ENCODE measurements around the gene DLGAP4. TPM values are rescaled to one million over a fixed set of nuclear protein-coding genes. Genes with fewer than 3 reads are reported as not detected.

Gene DLGAP4
- total RNA-seq, 2 donors from 2014 or later: 62.9 to 78.2 TPM

DNA sequence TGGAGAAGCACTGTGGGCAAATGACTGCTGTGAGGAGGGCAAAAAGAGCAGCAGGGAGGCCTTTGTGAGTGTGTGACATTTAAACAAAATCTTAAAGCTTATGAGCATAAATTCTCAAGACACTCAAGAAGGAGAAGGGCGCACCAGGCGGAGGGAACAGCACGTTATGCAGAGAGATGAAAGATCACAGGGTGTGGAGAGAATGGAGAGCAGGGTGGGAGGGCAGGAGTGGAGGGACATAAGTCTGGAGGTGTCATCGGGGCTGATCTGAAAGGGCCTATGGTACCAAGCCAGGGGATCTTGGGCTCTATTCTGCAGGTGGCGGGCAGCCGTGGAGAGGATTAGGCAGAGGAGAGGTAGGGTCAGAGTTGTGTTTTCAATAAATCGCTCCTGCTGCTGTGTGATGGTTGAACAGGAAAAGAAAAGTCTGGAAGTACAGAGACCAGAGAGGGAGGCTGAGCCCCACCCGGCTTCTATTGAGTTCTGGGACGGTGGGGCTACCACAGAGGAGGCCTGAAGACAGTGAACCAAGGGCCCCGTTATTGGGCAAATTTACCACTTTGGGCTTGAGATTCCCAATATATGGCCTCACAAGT is 24.3 kb upstream of the DLGAP4 start:
- H3K27ac ChIP-seq (ENCODE audit: low read depth, low read length): no peak overlapping the region
- no peaks in the 10 kb centered on the region for H3K36me3 Mint-ChIP-seq (ENCODE audit: low read depth)
- no peaks in the 10 kb centered on the region for H3K4me1 Mint-ChIP-seq
- H3K36me3 ChIP-seq (ENCODE audit: control insufficient read depth, insufficient read depth, low read length): no peaks in the 10 kb centered on the region
- H3K27ac Mint-ChIP-seq: no peak overlapping the region
- WGBS, 2 experiments (ENCODE audit: insufficient coverage in 1 of 2, insufficient read length in 1 of 2): 94 to 95% methylated on average over 10 of the region's 10 CpGs
- TF ChIP-seq, protein P1, sequence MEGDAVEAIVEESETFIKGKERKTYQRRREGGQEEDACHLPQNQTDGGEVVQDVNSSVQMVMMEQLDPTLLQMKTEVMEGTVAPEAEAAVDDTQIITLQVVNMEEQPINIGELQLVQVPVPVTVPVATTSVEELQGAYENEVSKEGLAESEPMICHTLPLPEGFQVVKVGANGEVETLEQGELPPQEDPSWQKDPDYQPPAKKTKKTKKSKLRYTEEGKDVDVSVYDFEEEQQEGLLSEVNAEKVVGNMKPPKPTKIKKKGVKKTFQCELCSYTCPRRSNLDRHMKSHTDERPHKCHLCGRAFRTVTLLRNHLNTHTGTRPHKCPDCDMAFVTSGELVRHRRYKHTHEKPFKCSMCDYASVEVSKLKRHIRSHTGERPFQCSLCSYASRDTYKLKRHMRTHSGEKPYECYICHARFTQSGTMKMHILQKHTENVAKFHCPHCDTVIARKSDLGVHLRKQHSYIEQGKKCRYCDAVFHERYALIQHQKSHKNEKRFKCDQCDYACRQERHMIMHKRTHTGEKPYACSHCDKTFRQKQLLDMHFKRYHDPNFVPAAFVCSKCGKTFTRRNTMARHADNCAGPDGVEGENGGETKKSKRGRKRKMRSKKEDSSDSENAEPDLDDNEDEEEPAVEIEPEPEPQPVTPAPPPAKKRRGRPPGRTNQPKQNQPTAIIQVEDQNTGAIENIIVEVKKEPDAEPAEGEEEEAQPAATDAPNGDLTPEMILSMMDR (conservative IDR thresholded peaks at IDR 0.05): no peak
- H3K9ac ChIP-seq (ENCODE audit: extremely low read depth, low read length, poor library complexity, severe bottlenecking): no peak overlapping the region
- H3K4me1 ChIP-seq (ENCODE audit: control insufficient read depth, insufficient read depth, low read length): no peaks in the 10 kb centered on the region
- H3K4me3 Mint-ChIP-seq: no peak overlapping the region
- no peaks in the 10 kb centered on the region for H3K27me3 Mint-ChIP-seq (ENCODE audit: insufficient read depth)
- no peak for DNase-seq
- H3K9me3 Mint-ChIP-seq: no peaks in the 10 kb centered on the region
- H3K27me3 ChIP-seq (ENCODE audit: control insufficient read depth, insufficient read depth, low read length, poor library complexity, severe bottlenecking): no peaks in the 10 kb centered on the region
- H3K4me3 ChIP-seq (ENCODE audit: low read length): no peak overlapping the region
- H3K9me3 ChIP-seq (ENCODE audit: control insufficient read depth, low read length): no peaks in the 10 kb centered on the region

DNA sequence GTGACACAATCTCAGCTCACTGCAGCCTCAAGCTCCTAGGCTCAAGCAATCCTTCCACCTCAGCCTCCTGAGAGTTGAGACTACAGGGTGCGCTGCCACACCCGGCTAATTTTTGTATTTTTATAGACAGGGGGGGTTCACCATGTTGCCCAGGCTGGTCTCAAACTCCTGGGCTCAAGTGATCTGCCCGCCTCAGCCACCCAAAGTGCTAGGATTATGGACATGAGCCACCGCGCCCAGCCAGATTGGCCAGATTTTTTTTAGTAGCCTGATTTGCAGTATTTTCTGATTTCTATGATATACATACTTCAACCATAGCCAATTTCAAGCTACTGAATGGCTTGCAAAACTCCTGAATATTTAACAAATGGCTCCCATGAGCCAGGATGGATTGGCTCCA is 21.4 kb upstream of the DLGAP4 start:
- WGBS, 2 experiments (ENCODE audit: insufficient coverage in 1 of 2, insufficient read length in 1 of 2): 88% methylated on average over 5 of the region's 5 CpGs; no CpG with 5 or more reads in 1 of the 2 experiments
- peaks cover 6% of the 10 kb centered on the region for H3K27me3 Mint-ChIP-seq (ENCODE audit: insufficient read depth)
- H3K27me3 ChIP-seq (ENCODE audit: control insufficient read depth, insufficient read depth, low read length, poor library complexity, severe bottlenecking): no peaks in the 10 kb centered on the region

DNA sequence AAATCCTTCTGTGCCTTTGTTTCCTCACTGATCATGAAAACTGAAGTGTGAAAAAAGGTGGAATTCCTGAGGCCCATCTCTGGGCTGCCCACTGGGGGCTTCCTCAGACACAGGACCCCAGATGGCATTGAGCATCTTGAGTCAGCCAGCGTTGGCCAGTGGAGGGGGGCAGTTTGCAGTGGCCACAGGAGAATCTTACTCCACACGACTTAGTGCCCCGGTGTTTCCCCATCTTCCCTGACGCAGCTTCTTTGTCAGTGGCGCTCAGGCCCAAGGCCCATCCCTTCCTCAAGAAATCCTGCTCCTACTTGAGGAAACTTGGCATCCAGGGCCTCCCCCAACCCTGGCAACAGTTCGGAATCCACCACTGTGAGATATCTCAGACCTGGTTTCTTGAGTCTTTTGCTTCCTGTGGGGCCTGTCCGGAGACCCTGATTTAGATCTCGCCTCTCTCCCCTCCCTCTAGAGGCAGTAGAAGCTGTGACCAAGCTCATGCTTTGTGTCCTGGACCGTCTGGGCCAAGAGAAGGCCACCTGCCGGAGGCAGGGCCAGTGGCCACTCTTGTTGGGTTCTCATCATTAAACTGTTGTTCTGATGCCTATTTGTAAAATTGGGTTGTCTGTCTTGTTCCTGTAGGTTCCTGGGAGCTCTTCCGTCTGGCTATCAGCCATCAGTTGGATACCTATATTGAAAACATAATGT is 20.2 kb upstream of the DLGAP4 start:
- no peak overlapping the region for H3K4me3 ChIP-seq (ENCODE audit: low read length)
- H3K4me1 ChIP-seq (ENCODE audit: control insufficient read depth, insufficient read depth, low read length): no peaks in the 10 kb centered on the region
- Mint-ChIP-seq H3K27ac (no peak overlapping the region), H3K9me3 (no peaks in the 10 kb centered on the region), H3K4me3 (no peak overlapping the region), H3K36me3 (ENCODE audit: low read depth) (no peaks in the 10 kb centered on the region), H3K4me1 (no peaks in the 10 kb centered on the region), H3K27me3 (ENCODE audit: insufficient read depth) (peaks cover 6% of the 10 kb centered on the region)
- H3K36me3 ChIP-seq (ENCODE audit: control insufficient read depth, insufficient read depth, low read length): no peaks in the 10 kb centered on the region
- no peak overlapping the region for H3K9ac ChIP-seq (ENCODE audit: extremely low read depth, low read length, poor library complexity, severe bottlenecking)
- peaks cover 5% of the 10 kb centered on the region for H3K9me3 ChIP-seq (ENCODE audit: control insufficient read depth, low read length)
- 72 to 89% methylated on average over 6 to 11 of the region's 11 CpGs for WGBS, 2 experiments (ENCODE audit: insufficient coverage in 1 of 2, insufficient read length in 1 of 2)
- TF ChIP-seq, protein P1 (conservative IDR thresholded peaks at IDR 0.05): peak; percentile 49
- H3K27ac ChIP-seq (ENCODE audit: low read depth, low read length): no peak overlapping the region
- H3K27me3 ChIP-seq (ENCODE audit: control insufficient read depth, insufficient read depth, low read length, poor library complexity, severe bottlenecking): no peaks in the 10 kb centered on the region
- peak; percentile 48 for DNase-seq

More for the DNA sequence above, 21.4 kb upstream of the DLGAP4 start:
- Mint-ChIP-seq H3K9me3 (no peaks in the 10 kb centered on the region), H3K27ac (no peak overlapping the region), H3K4me3 (no peak overlapping the region), H3K36me3 (ENCODE audit: low read depth) (no peaks in the 10 kb centered on the region), H3K4me1 (no peaks in the 10 kb centered on the region)
- H3K9me3 ChIP-seq (ENCODE audit: control insufficient read depth, low read length): peaks cover 5% of the 10 kb centered on the region
- no peak overlapping the region for H3K9ac ChIP-seq (ENCODE audit: extremely low read depth, low read length, poor library complexity, severe bottlenecking)
- H3K4me1 ChIP-seq (ENCODE audit: control insufficient read depth, insufficient read depth, low read length): no peaks in the 10 kb centered on the region
- no peak overlapping the region for H3K4me3 ChIP-seq (ENCODE audit: low read length)
- no peaks in the 10 kb centered on the region for H3K36me3 ChIP-seq (ENCODE audit: control insufficient read depth, insufficient read depth, low read length)
- TF ChIP-seq, protein P1 (conservative IDR thresholded peaks at IDR 0.05): no peak
- DNase-seq: no peak
- no peak overlapping the region for H3K27ac ChIP-seq (ENCODE audit: low read depth, low read length)

All from endodermal cell (in vitro differentiated cells).